K562 (cell line): Measurements from ENCODE around the gene SLC24A3. TPM values are rescaled to one million over a fixed set of nuclear protein-coding genes. Genes with fewer than 3 reads are reported as not detected.

Experiments used
- ATAC-seq: fragments of 200-7000 bp; cut with Tn5 transposase; 3 replicates; pipeline ENCODE4 v1.9.1; 2020; ENCODE audit warnings: moderate library complexity
- BruUV-seq: library from RNA; stranded (reverse); fragments of 400-500 nt; replicated peaks from 2 replicates; lab custom pipeline; 2021; lab: Mats Ljungman, UMichigan
- CTCF ChIA-PET: fragments of 300-600 bp; formaldehyde crosslinking; extraction: SDS; loops from one replicate; lab custom pipeline; 2021; ENCODE audit warnings: low intra/inter-chr PET ratio; lab: Yijun Ruan, JAX
- POLR2A ChIA-PET: fragments of 300-600, 350-650 bp; sonication (Branson Sonifier 250); formaldehyde crosslinking; extraction: SDS; loops from one replicate; lab custom pipeline; 2021; ENCODE audit warnings: antibody characterized with exemption, inconsistent platforms; lab: Yijun Ruan, JAX
- DNase-seq, 4 experiments: peaks; one replicate each; pipeline versions ENCODE4 v3.0.0 to v3.0.0-alpha.2; 2011 to 2018; ENCODE audit warnings: low spot score in 3 of 4, mixed read lengths in 3 of 4; ENCODE audit errors: extremely low read depth in 1 of 4
- FAIRE-seq: peaks from 2 replicates; lab custom pipeline; 2011; peaks lifted over from hg19 to GRCh38; lab: Jason Lieb, UNC
- H2AFZ ChIP-seq: 2 replicates; pipeline ENCODE4 v1.6.0; 2011; ENCODE audit warnings: low read depth, low read length, control low read depth, inconsistent platforms
- H3K27ac ChIP-seq: fragments of 200-600 bp; 3 replicates; pipeline ENCODE4 v1.8.0; 2011; ENCODE audit warnings: low read depth, mild to moderate bottlenecking, control low read depth, inconsistent platforms, low read length, moderate library complexity, mixed read lengths; ENCODE audit errors: extremely low read depth
- H3K27me3 ChIP-seq, 2 experiments: fragments of 300-600 bp in 1 of 2; 2 replicates in 1 of 2; 3 replicates in 1 of 2; pipeline versions ENCODE4 v1.6.0 to v1.8.0; 2011; ENCODE audit warnings: inconsistent platforms in 2 of 2, low read length in 2 of 2, mild to moderate bottlenecking in 1 of 2, mixed read lengths in 1 of 2, moderate library complexity in 1 of 2; ENCODE audit not compliant: control insufficient read depth in 2 of 2, insufficient read depth in 2 of 2
- H3K36me3 ChIP-seq: fragments of 300-600 bp; 3 replicates; pipeline ENCODE4 v1.8.0; 2011; ENCODE audit warnings: mild to moderate bottlenecking, low read length, inconsistent platforms; ENCODE audit not compliant: control insufficient read depth, insufficient read depth
- H3K4me1 ChIP-seq, 2 experiments: fragments of 200-600 bp in 1 of 2; replicated peaks in 1 of 2; 2 replicates in 1 of 2; 3 replicates in 1 of 2; pipeline versions ENCODE4 v1.5.1 to v1.8.0; 2011; ENCODE audit warnings: inconsistent platforms in 2 of 2, low read length in 2 of 2, mild to moderate bottlenecking in 1 of 2, mixed read lengths in 1 of 2, moderate library complexity in 1 of 2; ENCODE audit not compliant: control insufficient read depth in 2 of 2, insufficient read depth in 2 of 2
- H3K4me2 ChIP-seq: 2 replicates; pipeline ENCODE4 v1.6.1; 2011; ENCODE audit warnings: low read length, control low read depth, inconsistent platforms, mixed read lengths; ENCODE audit not compliant: insufficient read depth
- H3K4me3 ChIP-seq: fragments of 200-600 bp; sonication (generic), shearing (Covaris generic); 2 replicates; pipeline ENCODE4 v1.5.1; 2016; ENCODE audit warnings: control low read depth, inconsistent platforms
- H3K79me2 ChIP-seq: fragments of 200-600 bp; 3 replicates; pipeline ENCODE4 v1.8.0; 2011; ENCODE audit warnings: low read length, inconsistent platforms; ENCODE audit not compliant: control insufficient read depth, insufficient read depth
- H3K9ac ChIP-seq, 2 experiments: 2 replicates each; pipeline versions ENCODE4 v1.6.0 to v1.6.1; 2011; ENCODE audit warnings: low read depth in 2 of 2, low read length in 2 of 2, control low read depth in 1 of 2, inconsistent platforms in 1 of 2, mild to moderate bottlenecking in 1 of 2, mixed read lengths in 1 of 2; ENCODE audit not compliant: insufficient read depth in 1 of 2
- H3K9me1 ChIP-seq: one replicate; pipeline ENCODE4 v1.6.0; 2011; ENCODE audit warnings: inconsistent platforms, mild to moderate bottlenecking, low read length, moderate library complexity; ENCODE audit not compliant: control insufficient read depth, insufficient read depth
- H3K9me3 ChIP-seq: replicated peaks from 2 replicates; pipeline ENCODE4 v1.5.1; 2011; ENCODE audit warnings: low read depth, low read length, inconsistent platforms; ENCODE audit not compliant: control insufficient read depth, insufficient read depth
- H4K20me1 ChIP-seq: replicated peaks from 2 replicates; pipeline ENCODE4 v1.6.1; 2011; ENCODE audit warnings: low read length, inconsistent platforms, mixed read lengths; ENCODE audit not compliant: control insufficient read depth, insufficient read depth
- JUNB ChIP-seq: fragments of 450-650 bp; formaldehyde crosslinking; conservative IDR thresholded peaks from 2 replicates; pipeline ENCODE4 v1.4.0; 2020; ENCODE audit warnings: mild to moderate bottlenecking
- ZNF696 ChIP-seq: fragments of 250-450 bp; sonication (Bioruptor Pico); conservative IDR thresholded peaks from 2 replicates; pipeline ENCODE4 v1.4.0; 2020; ENCODE audit warnings: mild to moderate bottlenecking, moderate library complexity
- WGBS: fragments of 100-300 bp; shearing (Covaris generic); methylation state at CpG from one replicate; pipeline ENCODE4 v1.1.6; 2016; ENCODE audit warnings: low coverage, mixed read lengths; ENCODE audit not compliant: insufficient coverage; ENCODE audit errors: missing lambda C conversion rate; 5-methylcytosine and 5-hydroxymethylcytosine counted together
- in situ Hi-C: fragments of 300-500 bp; cut with MboI; formaldehyde crosslinking; loops from 4 replicates; pipeline ENCODE4 v1.15.0; 2018; ENCODE audit warnings: inconsistent platforms, mixed read lengths
- intact Hi-C: fragments of 100-400 bp; cut with micrococcal nuclease; formaldehyde crosslinking; loops from 2 replicates; pipeline ENCODE4 v1.14.2; 2022
- polyA plus RNA-seq, 8 experiments: library from polyadenylated mRNA; depleted of rRNA in 4 of 8; stranded (reverse) in 5 of 8; unstranded in 3 of 8; fragments of >200 nt; fragmentation: Nextera tagmentation in 2 of 8; fragmentation: Illumina TruSeq in 1 of 8; extraction: Ambion mirVana in 2 of 8; extraction: Trizol in 1 of 8; gene quantifications; 2 replicates each; pipeline versions ENCODE4 v1.2.1 to v1.2.3, GENCODE V29; 2011 to 2014; ENCODE audit warnings: inconsistent platforms in 1 of 8, missing spikeins in 1 of 8
- total RNA-seq, 7 experiments: library from RNA; depleted of rRNA in 6 of 7; stranded (reverse); fragments of >200 nt in 6 of 7; fragmentation: Illumina TruSeq in 2 of 7; extraction: Trizol in 2 of 7; gene quantifications; 2 replicates each; pipeline versions ENCODE4 v1.2.1 to v1.2.3, GENCODE V29; 2011 to 2021; ENCODE audit warnings: low replicate concordance in 1 of 7
- TF ChIP-seq, protein P1 (sequence below), 2 experiments: IDR thresholded peaks; 2 replicates each; pipeline ENCODE4 v1.6.1; 2012; ENCODE audit warnings: improper control_type of control experiment in 2 of 2, low read depth in 2 of 2, low read length in 2 of 2, borderline replicate concordance in 1 of 2
- TF ChIP-seq, protein P2 (sequence below): fragments of 450-650 bp; IDR thresholded peaks from 2 replicates; pipeline ENCODE4 v1.6.1; 2014; ENCODE audit warnings: low read depth, mild to moderate bottlenecking, moderate library complexity, borderline replicate concordance

SLC24A3 gene
- total and polyA plus RNA-seq, 9 of the 15 experiments (the other 6 are each of a cell fraction or from before 2014, with no cell fraction given), result not detected

DNA sequence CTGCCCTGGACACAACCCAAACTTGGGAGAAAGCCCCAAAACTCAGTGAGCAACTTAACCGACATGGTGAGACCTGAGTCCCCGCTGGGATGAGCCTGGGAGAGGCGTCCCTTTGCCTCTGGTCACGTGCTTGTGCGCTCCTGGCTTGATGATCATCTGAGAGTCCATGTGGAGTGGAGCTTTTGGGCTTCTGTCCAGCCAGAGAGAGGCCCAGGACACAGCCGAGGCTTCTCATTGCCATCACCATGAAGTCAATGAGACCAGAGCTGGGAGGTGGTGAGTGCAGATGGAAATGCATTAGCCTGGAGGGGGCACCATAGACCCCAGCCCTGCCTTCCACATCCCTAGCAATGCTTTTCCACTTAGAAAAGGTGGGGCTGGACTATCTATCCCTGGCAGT lies 250.0 kb downstream of the SLC24A3 start:
- 0% methylated on average over 6 of the region's 6 CpGs for WGBS
- in situ Hi-C loops, result no loop called here
- H4K20me1 ChIP-seq, result no peaks in the 10 kb centered on the region
- TF ChIP-seq, protein P1, sequence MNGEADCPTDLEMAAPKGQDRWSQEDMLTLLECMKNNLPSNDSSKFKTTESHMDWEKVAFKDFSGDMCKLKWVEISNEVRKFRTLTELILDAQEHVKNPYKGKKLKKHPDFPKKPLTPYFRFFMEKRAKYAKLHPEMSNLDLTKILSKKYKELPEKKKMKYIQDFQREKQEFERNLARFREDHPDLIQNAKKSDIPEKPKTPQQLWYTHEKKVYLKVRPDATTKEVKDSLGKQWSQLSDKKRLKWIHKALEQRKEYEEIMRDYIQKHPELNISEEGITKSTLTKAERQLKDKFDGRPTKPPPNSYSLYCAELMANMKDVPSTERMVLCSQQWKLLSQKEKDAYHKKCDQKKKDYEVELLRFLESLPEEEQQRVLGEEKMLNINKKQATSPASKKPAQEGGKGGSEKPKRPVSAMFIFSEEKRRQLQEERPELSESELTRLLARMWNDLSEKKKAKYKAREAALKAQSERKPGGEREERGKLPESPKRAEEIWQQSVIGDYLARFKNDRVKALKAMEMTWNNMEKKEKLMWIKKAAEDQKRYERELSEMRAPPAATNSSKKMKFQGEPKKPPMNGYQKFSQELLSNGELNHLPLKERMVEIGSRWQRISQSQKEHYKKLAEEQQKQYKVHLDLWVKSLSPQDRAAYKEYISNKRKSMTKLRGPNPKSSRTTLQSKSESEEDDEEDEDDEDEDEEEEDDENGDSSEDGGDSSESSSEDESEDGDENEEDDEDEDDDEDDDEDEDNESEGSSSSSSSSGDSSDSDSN (IDR thresholded peaks at IDR 0.05; ENCODE audit: borderline replicate concordance in 1 of 2, low read depth in 2 of 2, low read length in 2 of 2), result no peak
- TF ChIP-seq ZNF696 (CRISPR knock-in tag) (no peak), JUNB (CRISPR knock-in tag) (no peak)
- TF ChIP-seq, protein P2, sequence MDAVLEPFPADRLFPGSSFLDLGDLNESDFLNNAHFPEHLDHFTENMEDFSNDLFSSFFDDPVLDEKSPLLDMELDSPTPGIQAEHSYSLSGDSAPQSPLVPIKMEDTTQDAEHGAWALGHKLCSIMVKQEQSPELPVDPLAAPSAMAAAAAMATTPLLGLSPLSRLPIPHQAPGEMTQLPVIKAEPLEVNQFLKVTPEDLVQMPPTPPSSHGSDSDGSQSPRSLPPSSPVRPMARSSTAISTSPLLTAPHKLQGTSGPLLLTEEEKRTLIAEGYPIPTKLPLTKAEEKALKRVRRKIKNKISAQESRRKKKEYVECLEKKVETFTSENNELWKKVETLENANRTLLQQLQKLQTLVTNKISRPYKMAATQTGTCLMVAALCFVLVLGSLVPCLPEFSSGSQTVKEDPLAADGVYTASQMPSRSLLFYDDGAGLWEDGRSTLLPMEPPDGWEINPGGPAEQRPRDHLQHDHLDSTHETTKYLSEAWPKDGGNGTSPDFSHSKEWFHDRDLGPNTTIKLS, result no peak
- H3K4me1 ChIP-seq, result no peaks in the 10 kb centered on the region
- no peaks in the 10 kb centered on the region for H3K9me1 ChIP-seq
- H3K27me3 ChIP-seq, result no peaks in the 10 kb centered on the region
- H3K4me2 ChIP-seq, result no peak overlapping the region
- no peak overlapping the region for H2AFZ ChIP-seq
- DNase-seq, result no peak
- H3K79me2 ChIP-seq, result no peaks in the 10 kb centered on the region
- no peaks in the 10 kb centered on the region for H3K9me3 ChIP-seq
- no peak overlapping the region for H3K27ac ChIP-seq
- ATAC-seq, result no peak
- H3K9ac ChIP-seq, result no peak overlapping the region
- BruUV-seq, result no TSS peak
- ChIA-PET CTCF (no interaction called here), POLR2A (no interaction called here)
- intact Hi-C loops, result no loop called here
- no peak for FAIRE-seq
- H3K4me3 ChIP-seq, result no peak overlapping the region
- H3K36me3 ChIP-seq, result no peaks in the 10 kb centered on the region
